HG02970 (cell line): ENCODE measurements around the gene JRKL.
"Not testable (repeated sequence)": the region's sequence is repeated elsewhere in the genome, so short reads cannot be mapped to it uniquely, and the experiment has no call there.

Experiments
- ATAC-seq: cut with Tn5 transposase; IDR thresholded peaks from one replicate; pipeline ENCODE4 v1.9.1; 2021; ENCODE audit warnings: mild to moderate bottlenecking, moderate library complexity, moderate number of reproducible peaks; ENCODE audit not compliant: unreplicated experiment, low FRiP score

Gene JRKL

GRCh38 chr11:96393753-96394348 lies 4.0 kb downstream of the JRKL start:
- no peak for ATAC-seq

GRCh38 chr11:96394773-96395172 lies 5.0 kb downstream of the JRKL start:
- ATAC-seq = no peak

GRCh38 chr11:96396637-96397036 lies 6.8 kb downstream of the JRKL start:
- ATAC-seq = no peak

GRCh38 chr11:96397863-96398262 lies 8.1 kb downstream of the JRKL start:
- ATAC-seq = no peak

GRCh38 chr11:96400697-96401096 lies 10.9 kb downstream of the JRKL start:
- ATAC-seq = no peak

GRCh38 chr11:96411412-96411811 lies 21.6 kb downstream of the JRKL start:
- ATAC-seq = not testable (repeated sequence)

GRCh38 chr11:96412761-96413381 lies 23.1 kb downstream of the JRKL start:
- no peak for ATAC-seq

GRCh38 chr11:96413408-96413807 lies 23.6 kb downstream of the JRKL start:
- ATAC-seq = no peak

- no peak for ATAC-seq
These were observed 34.9 kb downstream of the JRKL start for GRCh38 chr11:96424693-96425092.

GRCh38 chr11:96430668-96431067 lies 40.9 kb downstream of the JRKL start:
- ATAC-seq = no peak

- not testable (repeated sequence) for ATAC-seq
These were observed 42.8 kb downstream of the JRKL start for GRCh38 chr11:96432654-96433053.
